Measurements from ENCODE around the gene UBE2H.
"Not testable (repeated sequence)": the region's sequence is repeated elsewhere in the genome, so short reads cannot be mapped to it uniquely, and the experiment has no call there.

Gene UBE2H

DNA sequence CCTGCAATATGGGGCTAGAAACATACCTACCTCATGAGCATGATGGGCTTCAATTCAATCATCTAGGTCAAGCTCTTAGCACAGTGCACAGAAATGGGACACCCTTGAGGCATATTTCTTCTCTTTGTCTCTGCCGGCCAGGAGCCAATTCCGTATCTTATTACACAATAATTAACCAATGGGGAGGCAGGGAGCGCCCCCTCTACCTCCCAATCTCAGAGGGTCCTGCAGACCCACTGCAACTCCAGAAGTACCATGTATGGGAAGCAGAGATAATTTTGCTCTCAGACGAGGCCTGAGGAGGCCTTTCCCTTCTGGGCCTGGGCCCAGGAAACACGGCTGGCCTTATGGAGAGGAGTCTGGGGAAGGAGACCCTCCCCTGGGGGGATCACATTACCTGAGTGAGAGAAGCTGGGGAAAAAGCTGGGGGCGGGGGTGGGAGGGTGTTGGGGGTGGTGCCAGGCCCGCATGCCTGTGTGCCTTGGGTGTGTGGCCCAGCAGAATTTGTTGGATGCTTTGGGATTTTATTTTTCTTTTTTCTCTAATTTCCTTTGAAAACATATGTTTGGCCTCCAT, 155.5 kb downstream of the UBE2H start:
- Mint-ChIP-seq H3K36me3 (ENCODE audit: low read depth) (no peaks in the 10 kb centered on the region), H3K4me1 (ENCODE audit: low read depth) (no peaks in the 10 kb centered on the region), H3K9me3 (no peaks in the 10 kb centered on the region), H3K4me3 (no peak overlapping the region), H3K27ac (no peak overlapping the region), H3K27me3 (no peaks in the 10 kb centered on the region)
- DNase-seq = no peak

DNA sequence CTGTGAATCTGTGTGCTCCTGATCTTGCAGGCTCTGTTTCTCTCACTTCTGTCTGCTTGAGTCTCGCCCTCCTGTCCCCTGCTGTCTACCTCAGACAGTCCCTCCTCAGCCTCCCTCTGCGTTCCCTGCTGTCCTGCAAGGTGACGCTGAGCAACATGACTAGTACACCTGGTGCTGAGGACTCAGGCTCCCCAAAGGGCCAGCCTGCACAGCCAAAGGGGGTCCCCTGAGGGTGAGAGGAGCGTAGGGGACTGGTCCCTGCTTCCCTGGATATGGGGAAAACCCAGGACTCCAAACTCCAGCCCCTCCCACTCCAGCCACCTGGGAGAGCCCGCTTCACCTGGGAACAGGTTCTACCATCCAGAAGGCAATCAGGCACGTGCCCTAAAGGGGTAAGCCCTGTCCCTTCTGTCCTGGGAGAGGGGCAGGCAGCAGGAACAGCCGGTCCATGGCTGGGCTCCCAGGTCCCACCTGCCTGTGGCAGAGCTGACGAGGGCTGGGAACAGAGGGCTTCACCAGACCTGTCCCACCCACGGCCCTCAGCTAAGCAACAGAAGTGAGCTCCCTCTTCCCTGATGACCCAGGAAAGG, 156.5 kb downstream of the UBE2H start:
- DNase-seq = no peak
- Mint-ChIP-seq H3K9me3 (no peaks in the 10 kb centered on the region), H3K27ac (no peak overlapping the region), H3K27me3 (peaks cover 3% of the 10 kb centered on the region), H3K4me1 (ENCODE audit: low read depth) (no peaks in the 10 kb centered on the region), H3K4me3 (no peak overlapping the region), H3K36me3 (ENCODE audit: low read depth) (no peaks in the 10 kb centered on the region)

DNA sequence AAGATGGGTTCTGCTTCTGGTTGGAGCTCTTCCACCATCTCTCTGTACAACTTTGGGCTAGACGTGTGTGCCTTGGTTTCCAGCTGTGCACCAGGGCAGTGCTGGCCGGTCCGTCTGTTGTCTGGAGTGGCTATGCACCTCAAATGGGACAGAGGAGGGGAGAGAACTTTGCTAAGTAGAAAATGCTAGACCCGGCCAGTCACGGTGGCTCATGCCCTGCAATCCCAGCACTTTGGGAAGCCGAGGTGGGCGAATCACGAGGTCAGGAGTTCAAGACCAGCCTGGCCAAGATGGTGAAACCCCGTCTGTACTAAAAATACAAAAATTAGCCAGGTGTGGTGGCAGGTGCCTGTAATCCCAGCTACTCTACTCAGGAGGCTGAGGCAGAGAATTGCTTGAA, 158.3 kb downstream of the UBE2H start:
- not testable (repeated sequence) for H3K27ac Mint-ChIP-seq; H3K9me3 Mint-ChIP-seq; H3K4me1 Mint-ChIP-seq (ENCODE audit: low read depth); H3K36me3 Mint-ChIP-seq (ENCODE audit: low read depth); H3K4me3 Mint-ChIP-seq; DNase-seq
- peaks cover 12% of the 10 kb centered on the region for H3K27me3 Mint-ChIP-seq

DNA sequence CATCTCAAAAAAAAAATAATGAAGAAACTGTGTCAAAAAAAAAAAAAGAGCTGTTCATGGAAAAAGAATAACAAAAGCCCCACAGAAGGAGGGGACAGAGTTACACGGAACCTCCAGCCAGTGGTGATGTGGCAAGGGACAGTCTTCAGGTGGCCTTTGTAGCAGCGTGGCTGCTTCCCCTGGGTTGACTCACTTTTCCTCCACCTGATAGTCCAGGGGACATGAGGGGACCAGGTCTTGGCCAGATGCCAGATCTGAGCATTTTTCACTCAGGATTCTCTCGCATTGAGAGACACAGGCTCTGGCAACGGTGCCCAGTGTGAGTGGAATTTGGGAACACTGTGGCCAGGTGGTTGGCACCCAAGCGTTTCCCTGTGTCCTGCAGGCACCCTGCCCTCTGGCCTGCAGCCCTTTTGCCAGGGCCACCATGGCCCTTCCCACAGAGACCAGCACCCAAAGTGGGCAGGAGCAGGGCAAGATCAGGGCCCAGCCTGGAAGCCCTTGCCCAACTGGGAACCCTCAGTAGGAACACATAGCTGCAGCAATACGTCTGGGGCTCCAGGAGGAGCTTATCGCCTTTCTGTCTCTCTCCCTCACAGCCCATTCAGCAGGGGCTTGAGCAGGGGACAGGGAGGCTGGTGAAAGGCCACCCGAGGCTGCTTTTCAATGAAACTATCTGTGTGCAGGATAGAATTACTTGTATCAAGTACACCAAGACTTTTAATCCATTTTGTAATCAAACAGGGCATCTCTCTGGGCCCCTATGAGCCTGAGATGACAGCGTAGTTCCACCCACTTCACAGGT, 159.1 kb downstream of the UBE2H start:
- H3K27ac Mint-ChIP-seq = no peak overlapping the region
- H3K9me3 Mint-ChIP-seq = no peaks in the 10 kb centered on the region
- no peaks in the 10 kb centered on the region for H3K4me1 Mint-ChIP-seq (ENCODE audit: low read depth)
- no peak for DNase-seq
- H3K27me3 Mint-ChIP-seq = peaks cover 20% of the 10 kb centered on the region
- no peaks in the 10 kb centered on the region for H3K36me3 Mint-ChIP-seq (ENCODE audit: low read depth)
- no peak overlapping the region for H3K4me3 Mint-ChIP-seq

DNA sequence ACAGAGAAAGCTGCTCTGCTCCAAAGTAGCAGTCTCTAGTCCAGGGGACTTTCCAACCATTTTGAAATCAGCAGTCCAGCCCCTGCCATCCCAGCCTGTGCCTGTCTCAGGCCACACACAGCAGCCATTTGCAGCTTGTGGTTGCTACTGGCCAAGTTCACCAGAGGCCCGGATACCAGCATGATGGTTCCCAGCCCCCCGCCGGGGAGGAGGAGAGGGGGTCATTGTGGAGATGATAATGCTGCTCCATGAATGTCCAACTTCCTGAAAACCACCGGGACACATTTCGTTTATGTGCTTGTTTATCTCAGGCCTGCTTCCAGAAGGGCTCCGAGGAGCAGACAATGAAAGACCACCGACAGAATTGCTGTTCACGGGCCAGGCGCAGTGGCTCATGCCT, 160.0 kb downstream of the UBE2H start:
- no peaks in the 10 kb centered on the region for H3K36me3 Mint-ChIP-seq (ENCODE audit: low read depth)
- H3K4me1 Mint-ChIP-seq (ENCODE audit: low read depth) = no peaks in the 10 kb centered on the region
- no peaks in the 10 kb centered on the region for H3K9me3 Mint-ChIP-seq
- no peak overlapping the region for H3K27ac Mint-ChIP-seq
- DNase-seq = no peak
- H3K4me3 Mint-ChIP-seq = no peak overlapping the region
- peaks cover 23% of the 10 kb centered on the region for H3K27me3 Mint-ChIP-seq

DNA sequence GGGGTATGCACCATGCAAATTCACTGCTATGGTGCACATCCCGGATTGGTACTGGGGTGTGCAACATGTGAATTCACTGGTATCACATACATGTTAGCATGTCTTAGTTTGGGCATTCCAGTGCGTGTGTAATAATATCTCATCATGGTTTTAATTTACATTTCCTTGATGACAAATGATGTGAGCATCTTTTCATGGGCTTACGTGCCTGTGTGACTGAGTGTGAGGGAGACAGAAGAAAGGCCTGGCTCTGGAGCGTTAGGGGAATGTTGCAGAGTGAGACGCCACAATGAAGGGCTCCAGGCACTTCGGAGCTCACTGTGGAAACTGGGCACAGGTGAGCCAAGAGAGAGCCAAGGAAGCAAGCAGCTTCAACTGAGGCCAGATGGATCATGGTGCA, 162.6 kb downstream of the UBE2H start:
- H3K9me3 Mint-ChIP-seq = no peaks in the 10 kb centered on the region
- DNase-seq = no peak
- H3K4me3 Mint-ChIP-seq = no peak overlapping the region
- H3K27ac Mint-ChIP-seq = no peak overlapping the region
- H3K36me3 Mint-ChIP-seq (ENCODE audit: low read depth) = no peaks in the 10 kb centered on the region
- peaks cover 11% of the 10 kb centered on the region for H3K4me1 Mint-ChIP-seq (ENCODE audit: low read depth)
- peaks cover 49% of the 10 kb centered on the region for H3K27me3 Mint-ChIP-seq

DNA sequence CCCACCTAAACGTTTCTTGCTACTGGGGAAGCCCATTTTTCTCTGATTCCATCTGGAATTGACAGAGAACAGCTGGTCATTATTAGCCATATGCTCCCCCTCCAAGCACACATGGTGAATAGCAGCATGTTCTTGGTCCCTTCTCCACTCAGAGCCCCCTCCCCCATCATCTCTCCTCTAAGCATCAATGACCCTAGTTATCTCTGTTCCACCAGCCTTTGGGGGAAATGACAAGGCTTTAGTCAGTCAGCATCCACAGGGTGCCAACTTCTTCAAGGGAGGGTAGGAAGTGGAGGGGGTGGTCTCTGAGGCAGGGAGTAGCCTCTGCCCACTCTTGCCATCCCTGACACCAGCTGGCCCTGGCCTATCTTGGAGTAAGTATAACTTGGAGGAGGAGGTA, 163.1 kb downstream of the UBE2H start:
- Mint-ChIP-seq H3K27me3 (peaks cover 54% of the 10 kb centered on the region), H3K4me3 (no peak overlapping the region), H3K27ac (no peak overlapping the region), H3K36me3 (ENCODE audit: low read depth) (no peaks in the 10 kb centered on the region), H3K4me1 (ENCODE audit: low read depth) (peaks cover 16% of the 10 kb centered on the region), H3K9me3 (no peaks in the 10 kb centered on the region)
- DNase-seq = no peak

DNA sequence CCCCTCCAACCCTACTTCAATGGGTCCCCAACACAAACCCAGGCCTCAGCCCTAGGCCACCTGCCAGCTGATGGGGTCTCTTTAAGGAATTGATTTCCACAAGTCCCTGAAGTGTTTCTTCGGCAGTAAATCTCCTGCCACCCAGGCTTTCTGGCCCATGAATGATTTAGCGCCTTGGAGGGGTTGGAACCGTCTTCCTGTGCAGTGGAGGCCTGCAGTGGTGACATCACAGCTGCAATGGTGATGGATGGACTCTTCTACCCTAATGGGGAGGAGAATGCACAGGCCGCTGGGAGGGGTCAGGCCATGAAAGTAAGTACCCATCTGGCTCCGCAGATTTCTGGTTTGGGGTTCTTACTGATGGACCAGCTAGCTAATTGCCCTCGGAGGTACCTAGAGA, 163.8 kb downstream of the UBE2H start:
- no peaks in the 10 kb centered on the region for H3K9me3 Mint-ChIP-seq
- H3K4me1 Mint-ChIP-seq (ENCODE audit: low read depth) = peaks cover 19% of the 10 kb centered on the region
- H3K27me3 Mint-ChIP-seq = peaks cover 57% of the 10 kb centered on the region

DNA sequence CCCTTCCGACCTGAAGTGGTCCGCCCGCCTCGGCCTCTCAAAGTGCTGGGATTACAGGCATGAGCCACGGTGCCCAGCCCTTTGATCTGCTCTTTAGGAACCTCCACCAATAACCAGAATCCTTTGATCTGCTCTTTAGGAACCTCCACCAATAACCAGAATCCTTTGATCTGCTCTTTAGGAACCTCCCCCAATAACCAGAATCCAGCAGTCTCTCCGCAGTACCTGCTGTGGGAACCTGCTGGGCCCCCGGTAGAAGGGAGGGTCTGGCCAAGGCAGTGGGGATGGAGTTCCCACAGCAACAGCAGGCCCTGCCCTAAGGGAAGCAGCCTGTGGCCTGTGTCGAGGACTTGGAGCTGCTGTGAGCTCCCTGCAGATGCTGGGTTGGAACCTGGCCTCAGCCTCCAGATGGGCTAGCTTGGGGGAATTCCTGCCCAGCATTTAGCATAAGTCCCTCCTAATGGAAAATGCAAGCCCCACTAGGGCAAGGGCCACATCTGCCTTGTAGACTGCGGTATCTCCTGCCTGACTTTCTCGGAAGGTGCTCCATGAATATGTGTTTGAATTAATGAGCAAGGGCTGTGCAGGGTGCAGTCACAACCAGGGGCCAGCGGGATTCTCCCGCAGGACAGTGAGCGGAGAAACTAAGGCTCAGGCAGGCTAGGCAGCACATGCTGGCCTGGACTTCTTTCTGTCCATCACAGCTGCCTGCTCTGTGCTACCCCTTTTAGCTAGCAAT, 165.8 kb downstream of the UBE2H start:
- H3K27ac Mint-ChIP-seq = no peak overlapping the region
- DNase-seq = no peak
- H3K4me3 Mint-ChIP-seq = no peak overlapping the region
- no peaks in the 10 kb centered on the region for H3K36me3 Mint-ChIP-seq (ENCODE audit: low read depth)
- H3K4me1 Mint-ChIP-seq (ENCODE audit: low read depth) = peaks cover 36% of the 10 kb centered on the region
- H3K9me3 Mint-ChIP-seq = no peaks in the 10 kb centered on the region
- H3K27me3 Mint-ChIP-seq = peaks cover 75% of the 10 kb centered on the region

More for the DNA sequence above, 163.8 kb downstream of the UBE2H start:
- no peak overlapping the region for H3K27ac Mint-ChIP-seq
- H3K4me3 Mint-ChIP-seq = no peak overlapping the region
- H3K36me3 Mint-ChIP-seq (ENCODE audit: low read depth) = no peaks in the 10 kb centered on the region
- DNase-seq = no peak

DNA sequence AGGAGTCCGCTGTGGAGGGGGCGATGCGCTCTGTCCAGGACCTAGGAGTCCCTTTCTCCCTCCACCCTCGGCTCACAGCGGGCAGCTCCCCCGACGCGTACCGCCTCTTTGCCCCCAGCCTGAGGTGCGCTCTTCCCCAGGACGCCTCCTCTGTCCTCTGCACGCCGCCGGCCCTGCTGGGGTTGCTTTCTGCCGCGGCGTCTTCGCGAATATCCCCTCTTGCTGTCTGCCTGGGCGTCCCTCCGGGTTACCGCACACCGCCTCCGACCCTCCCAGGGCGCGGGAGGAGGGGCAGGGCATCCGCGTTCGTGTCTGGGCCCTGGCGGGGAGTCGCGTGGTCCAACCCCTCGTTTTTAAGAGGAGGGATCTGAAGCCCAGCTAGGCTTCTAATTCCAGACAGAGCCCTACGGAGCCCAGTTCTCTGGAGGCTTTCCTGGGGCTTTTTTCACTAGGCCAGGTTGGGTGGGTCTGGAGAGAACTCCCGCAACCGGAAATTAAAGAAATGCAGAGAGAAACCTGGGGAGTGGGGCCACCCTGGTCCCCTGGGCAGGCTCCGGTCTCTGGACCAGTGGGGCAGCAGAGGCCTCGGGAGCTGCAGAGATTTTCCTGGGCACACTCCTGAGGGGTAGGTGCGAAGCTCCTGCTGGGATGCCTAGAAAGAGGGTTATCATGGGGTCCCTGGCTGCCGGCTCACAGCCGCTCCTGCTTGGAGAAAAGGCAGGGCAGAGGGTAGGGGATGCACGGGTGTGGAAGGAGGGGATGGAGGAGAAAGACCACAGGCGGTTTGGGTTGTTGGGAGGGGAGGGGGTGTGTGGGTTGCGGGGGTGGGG, 166.9 kb downstream of the UBE2H start:
- Mint-ChIP-seq H3K27me3 (peaks cover 80% of the 10 kb centered on the region), H3K4me3 (peak overlapping the region; percentile 46), H3K4me1 (ENCODE audit: low read depth) (peaks cover 45% of the 10 kb centered on the region), H3K36me3 (ENCODE audit: low read depth) (no peaks in the 10 kb centered on the region), H3K9me3 (no peaks in the 10 kb centered on the region), H3K27ac (no peak overlapping the region)
- peak; percentile 43 for DNase-seq

DNA sequence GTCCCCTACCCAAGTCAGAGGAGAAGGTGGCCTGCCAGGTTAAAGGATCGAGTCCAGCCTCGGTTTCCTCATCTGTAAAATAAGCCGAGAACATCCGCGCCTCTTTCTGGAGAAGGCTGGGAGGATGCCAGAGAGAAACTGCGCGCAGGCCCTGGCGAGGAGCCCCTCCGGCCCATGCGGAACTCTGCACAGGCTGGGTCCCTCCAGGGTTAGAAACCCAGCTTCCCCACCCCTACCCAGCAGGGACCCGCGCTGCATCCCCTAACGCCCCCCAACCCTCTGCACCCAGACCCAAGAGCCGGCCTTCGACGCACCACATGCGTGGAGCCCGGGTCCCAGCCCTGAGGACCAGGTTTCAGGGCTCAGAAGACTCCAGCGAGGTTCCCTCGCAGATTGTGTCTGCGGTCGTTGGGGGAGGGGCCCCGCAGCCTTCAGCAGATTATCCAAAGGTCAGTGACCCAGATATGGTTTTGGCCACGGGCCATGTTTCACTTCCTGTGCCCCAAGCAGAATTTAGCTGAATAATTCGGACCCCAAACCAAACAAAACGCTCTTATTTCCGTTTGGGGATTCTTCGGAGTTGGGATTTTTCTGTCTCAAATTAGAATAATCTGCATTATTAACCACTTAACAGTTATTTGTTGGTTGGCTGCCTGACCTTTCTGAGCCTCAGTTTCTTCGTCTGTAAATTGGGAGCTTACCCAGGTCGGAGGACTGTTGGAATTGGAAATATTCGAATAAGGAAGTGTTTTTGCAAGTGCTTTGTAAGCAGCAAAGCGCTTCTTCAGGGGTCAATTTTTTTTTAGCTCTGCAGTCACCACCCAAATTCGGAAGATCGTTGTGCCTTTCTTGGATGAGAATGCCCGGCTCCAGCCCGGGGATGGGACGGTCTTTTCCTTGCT, 167.7 kb downstream of the UBE2H start:
- H3K9me3 Mint-ChIP-seq = no peaks in the 10 kb centered on the region
- peaks cover 46% of the 10 kb centered on the region for H3K4me1 Mint-ChIP-seq (ENCODE audit: low read depth)
- peaks cover 78% of the 10 kb centered on the region for H3K27me3 Mint-ChIP-seq
- H3K4me3 Mint-ChIP-seq = peak overlapping the region; percentile 46
- H3K36me3 Mint-ChIP-seq (ENCODE audit: low read depth) = no peaks in the 10 kb centered on the region
- DNase-seq = peak; percentile 36
- H3K27ac Mint-ChIP-seq = no peak overlapping the region

DNA sequence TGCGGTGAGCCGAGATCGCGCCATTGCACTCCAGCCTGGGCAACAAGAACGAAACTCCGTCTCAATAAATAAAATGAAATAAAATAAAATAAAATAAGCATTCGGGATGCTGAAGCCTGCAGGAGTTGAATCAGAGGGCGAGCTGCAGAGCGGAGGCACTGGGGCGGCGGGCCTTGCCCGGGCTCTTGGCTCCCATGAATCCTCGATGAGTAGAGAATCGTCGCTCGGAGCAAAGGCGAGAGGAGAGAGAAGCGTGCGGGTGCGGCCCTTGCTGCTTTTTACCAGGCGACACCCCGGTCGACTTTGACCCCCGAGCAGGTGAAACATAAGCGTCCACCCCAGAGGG, 168.3 kb downstream of the UBE2H start:
- Mint-ChIP-seq H3K27ac (no peak overlapping the region), H3K9me3 (no peaks in the 10 kb centered on the region), H3K4me1 (ENCODE audit: low read depth) (peaks cover 46% of the 10 kb centered on the region), H3K27me3 (peaks cover 73% of the 10 kb centered on the region), H3K4me3 (no peak overlapping the region), H3K36me3 (ENCODE audit: low read depth) (no peaks in the 10 kb centered on the region)
- no peak for DNase-seq

DNA sequence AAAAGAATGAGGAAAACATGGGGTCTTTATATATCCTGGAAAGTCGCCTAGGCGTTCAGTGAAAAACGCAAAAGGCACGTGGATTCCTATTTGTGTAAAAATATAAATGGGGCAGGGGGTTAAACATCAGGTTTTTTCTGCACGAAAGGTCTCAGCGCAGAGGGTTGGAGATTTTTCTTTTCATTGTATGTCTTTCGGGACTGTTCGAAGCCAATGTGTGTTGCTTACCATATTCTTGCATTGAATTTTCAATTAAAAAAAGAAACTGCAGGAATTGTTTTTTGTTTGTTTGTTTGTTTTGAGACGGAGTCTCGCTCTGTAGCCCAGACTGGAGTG, 169.2 kb downstream of the UBE2H start:
- Mint-ChIP-seq H3K4me3 (peak overlapping the region; percentile 6), H3K4me1 (ENCODE audit: low read depth) (peaks cover 49% of the 10 kb centered on the region), H3K36me3 (ENCODE audit: low read depth) (no peaks in the 10 kb centered on the region), H3K27me3 (peaks cover 71% of the 10 kb centered on the region), H3K27ac (no peak overlapping the region), H3K9me3 (no peaks in the 10 kb centered on the region)
- DNase-seq = no peak
